ENCODE data around the gene GAPDHS.

Gene GAPDHS

GRCh38 chr19:35534803-35535480 is 1.7 kb downstream of the GAPDHS start:
- no peak for DNase-seq (ENCODE audit: low read depth)
- no peak for TF ChIP-seq CTCF (IDR thresholded peaks at IDR 0.05; ENCODE audit: insufficient read depth, low read depth, low read length, missing control alignments)
- H3K4me3 ChIP-seq (ENCODE audit: low read depth, low read length), result no peak overlapping the region

GRCh38 chr19:35539314-35539713 is 6.1 kb downstream of the GAPDHS start:
- TF ChIP-seq CTCF (IDR thresholded peaks at IDR 0.05; ENCODE audit: insufficient read depth, low read depth, low read length, missing control alignments), result no peak
- H3K4me3 ChIP-seq (ENCODE audit: low read depth, low read length), result no peak overlapping the region
- DNase-seq (ENCODE audit: low read depth), result no peak

GRCh38 chr19:35539850-35540249 is 6.6 kb downstream of the GAPDHS start:
- no peak overlapping the region for H3K4me3 ChIP-seq (ENCODE audit: low read depth, low read length)
- TF ChIP-seq CTCF (IDR thresholded peaks at IDR 0.05; ENCODE audit: insufficient read depth, low read depth, low read length, missing control alignments), result no peak
- DNase-seq (ENCODE audit: low read depth), result no peak

- DNase-seq (ENCODE audit: low read depth), result no peak
- TF ChIP-seq CTCF (IDR thresholded peaks at IDR 0.05; ENCODE audit: insufficient read depth, low read depth, low read length, missing control alignments), result no peak
- no peak overlapping the region for H3K4me3 ChIP-seq (ENCODE audit: low read depth, low read length)
Observed at GRCh38 chr19:35540356-35540927, 7.2 kb downstream of the GAPDHS start.

GRCh38 chr19:35542209-35542608 is 9.0 kb downstream of the GAPDHS start:
- TF ChIP-seq CTCF (IDR thresholded peaks at IDR 0.05; ENCODE audit: insufficient read depth, low read depth, low read length, missing control alignments), result no peak
- no peak for DNase-seq (ENCODE audit: low read depth)

GRCh38 chr19:35543280-35544109 is 10.2 kb downstream of the GAPDHS start:
- no peak overlapping the region for H3K4me3 ChIP-seq (ENCODE audit: low read depth, low read length)
- DNase-seq (ENCODE audit: low read depth), result no peak
- TF ChIP-seq CTCF (IDR thresholded peaks at IDR 0.05; ENCODE audit: insufficient read depth, low read depth, low read length, missing control alignments), result no peak

More at GRCh38 chr19:35542209-35542608, 9.0 kb downstream of the GAPDHS start:
- no peak overlapping the region for H3K4me3 ChIP-seq (ENCODE audit: low read depth, low read length)
